ENCODE measurements around the gene TIFAB. TPM values are rescaled to one million over a fixed set of nuclear protein-coding genes. Genes with fewer than 3 reads are reported as not detected.

Gene TIFAB
- total RNA-seq, 4 donors from 2014 or later: not detected

DNA sequence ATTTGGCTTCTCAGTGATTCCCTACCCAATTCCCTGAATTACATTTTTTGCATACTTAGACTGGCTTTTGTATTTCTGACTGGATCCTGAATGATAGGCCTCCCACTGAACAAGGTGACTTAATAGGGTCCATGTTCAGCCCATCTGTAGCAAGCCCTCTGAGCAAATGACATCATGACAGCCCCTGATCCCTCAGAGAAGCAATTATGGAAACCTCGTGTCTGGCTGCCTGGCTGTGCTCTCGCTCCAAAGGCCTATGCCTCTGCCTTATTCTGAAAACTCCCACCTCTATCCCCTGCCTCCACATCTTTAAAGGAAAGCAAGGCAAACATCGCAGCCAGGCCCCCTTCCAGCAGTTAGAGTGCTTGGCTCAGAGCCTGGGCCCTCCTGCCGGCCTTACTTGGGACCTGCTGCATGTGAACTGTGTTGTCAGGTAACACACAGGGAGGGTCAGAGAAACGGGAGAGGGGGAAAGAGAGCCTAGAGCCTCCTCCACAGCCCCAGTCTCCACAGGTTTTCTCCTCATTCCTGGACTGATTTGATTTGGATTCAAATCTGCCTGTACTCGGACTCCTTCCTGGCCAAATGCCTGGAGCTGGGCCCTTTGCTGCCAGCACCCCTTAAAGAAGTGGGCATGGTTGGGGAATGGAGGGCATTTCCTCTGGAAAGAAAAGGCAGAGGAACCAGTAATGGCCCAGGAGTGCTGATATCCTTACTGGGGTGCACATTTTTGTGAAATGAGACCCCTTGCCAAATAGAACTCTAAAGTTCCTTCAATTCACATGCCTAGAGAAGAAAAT lies 8.8 kb downstream of the TIFAB start:
- TF ChIP-seq, protein P1, sequence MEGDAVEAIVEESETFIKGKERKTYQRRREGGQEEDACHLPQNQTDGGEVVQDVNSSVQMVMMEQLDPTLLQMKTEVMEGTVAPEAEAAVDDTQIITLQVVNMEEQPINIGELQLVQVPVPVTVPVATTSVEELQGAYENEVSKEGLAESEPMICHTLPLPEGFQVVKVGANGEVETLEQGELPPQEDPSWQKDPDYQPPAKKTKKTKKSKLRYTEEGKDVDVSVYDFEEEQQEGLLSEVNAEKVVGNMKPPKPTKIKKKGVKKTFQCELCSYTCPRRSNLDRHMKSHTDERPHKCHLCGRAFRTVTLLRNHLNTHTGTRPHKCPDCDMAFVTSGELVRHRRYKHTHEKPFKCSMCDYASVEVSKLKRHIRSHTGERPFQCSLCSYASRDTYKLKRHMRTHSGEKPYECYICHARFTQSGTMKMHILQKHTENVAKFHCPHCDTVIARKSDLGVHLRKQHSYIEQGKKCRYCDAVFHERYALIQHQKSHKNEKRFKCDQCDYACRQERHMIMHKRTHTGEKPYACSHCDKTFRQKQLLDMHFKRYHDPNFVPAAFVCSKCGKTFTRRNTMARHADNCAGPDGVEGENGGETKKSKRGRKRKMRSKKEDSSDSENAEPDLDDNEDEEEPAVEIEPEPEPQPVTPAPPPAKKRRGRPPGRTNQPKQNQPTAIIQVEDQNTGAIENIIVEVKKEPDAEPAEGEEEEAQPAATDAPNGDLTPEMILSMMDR (IDR thresholded peaks at IDR 0.05): no peak
- TF ChIP-seq POLR2A (IDR thresholded peaks at IDR 0.05; ENCODE audit: low read depth) (no peak), POLR2AphosphoS5 (IDR thresholded peaks at IDR 0.05) (no peak), EP300 (IDR thresholded peaks at IDR 0.05) (no peak)
- Histone ChIP-seq H3K27ac (replicated peaks in 1 of 4) (no peak overlapping the region), H3K9me3 (no peaks in the 10 kb centered on the region), H3K4me1 (peaks cover 10 to 14% (median 13%) of the 10 kb centered on the region in 4 donors), H3K36me3 (no peaks in the 10 kb centered on the region), H3K4me3 (no peak overlapping the region), H3K27me3 (no peaks in the 10 kb centered on the region)
- peak; percentile 47 for DNase-seq (ENCODE audit: extremely low spot score)
- intact Hi-C loops (cut with DNase I): no loop called here
- WGBS: 42% methylated on average over 6 of the region's 6 CpGs

DNA sequence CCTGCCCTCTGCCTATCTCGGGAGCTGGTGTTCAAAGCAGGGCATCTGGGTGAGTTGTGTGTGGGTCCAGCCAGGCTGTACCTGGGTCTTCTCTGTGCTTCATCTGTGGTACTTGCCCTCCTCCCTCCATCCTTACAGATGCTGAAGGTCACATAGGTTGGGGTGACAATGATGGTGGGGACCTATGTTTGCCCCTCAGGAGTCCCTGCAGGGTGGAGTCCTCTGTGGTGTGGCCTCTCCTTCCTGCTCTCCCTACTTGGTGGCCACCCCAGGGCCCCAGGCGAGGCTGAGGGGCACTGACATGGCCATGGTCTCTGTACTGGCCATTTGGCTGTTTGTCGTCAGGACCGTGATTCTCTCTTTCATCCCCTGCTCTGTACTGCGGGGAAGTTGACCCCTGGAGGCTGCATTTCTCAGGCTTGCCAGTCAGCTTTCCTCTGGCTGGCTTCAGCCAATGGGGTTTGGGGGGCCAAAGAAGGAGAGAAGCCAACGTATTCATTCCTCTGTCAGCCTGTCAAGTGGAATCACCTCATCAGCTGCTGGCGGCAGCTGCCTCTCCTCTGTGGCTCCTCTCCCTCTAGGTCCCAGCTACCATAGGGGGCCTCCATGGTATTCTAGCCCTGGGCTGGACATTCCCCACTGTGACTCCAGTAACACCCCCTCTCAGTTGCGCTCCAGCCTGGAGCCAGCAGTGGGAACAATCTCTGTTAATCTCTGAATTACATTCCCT lies 9.6 kb downstream of the TIFAB start:
- TF ChIP-seq POLR2A (IDR thresholded peaks at IDR 0.05; ENCODE audit: low read depth) (no peak), EP300 (IDR thresholded peaks at IDR 0.05) (no peak), POLR2AphosphoS5 (IDR thresholded peaks at IDR 0.05) (no peak)
- TF ChIP-seq, protein P1 (IDR thresholded peaks at IDR 0.05): no peak
- Histone ChIP-seq H3K27ac (replicated peaks in 1 of 4) (no peak overlapping the region), H3K27me3 (no peaks in the 10 kb centered on the region), H3K36me3 (no peaks in the 10 kb centered on the region), H3K9me3 (no peaks in the 10 kb centered on the region), H3K4me1 (peaks cover 18 to 22% (median 20%) of the 10 kb centered on the region in 4 donors), H3K4me3 (no peak overlapping the region)
- 77% methylated on average over 8 of the region's 8 CpGs for WGBS
- intact Hi-C loops (cut with DNase I): no loop called here
- peak; percentile 88 for DNase-seq (ENCODE audit: extremely low spot score)

DNA sequence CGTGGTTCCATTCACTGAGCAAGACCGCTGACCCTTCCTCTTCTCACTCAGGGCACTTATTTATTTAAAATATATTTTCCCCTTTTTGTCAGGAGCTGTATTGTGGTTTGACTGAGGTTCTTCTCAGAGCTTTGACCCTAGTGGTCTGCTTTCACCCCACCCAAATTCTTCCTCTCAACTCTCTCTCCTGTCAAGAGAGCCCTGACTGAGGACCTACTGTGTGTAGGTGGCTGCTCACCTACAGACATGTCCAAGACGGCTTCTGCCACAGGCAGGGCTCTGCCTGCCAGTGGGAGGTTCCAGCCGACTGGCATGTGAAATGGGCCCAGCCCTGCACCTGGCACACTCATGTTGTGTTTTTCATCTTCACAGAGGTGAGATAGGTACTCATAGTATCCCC lies 10.2 kb downstream of the TIFAB start:
- 78% methylated on average over 4 of the region's 4 CpGs for WGBS
- intact Hi-C loops (cut with DNase I): no loop called here
- Histone ChIP-seq H3K9me3 (no peaks in the 10 kb centered on the region), H3K4me3 (no peak overlapping the region), H3K27me3 (no peaks in the 10 kb centered on the region), H3K36me3 (no peaks in the 10 kb centered on the region), H3K4me1 (peaks cover 19 to 23% (median 22%) of the 10 kb centered on the region in 4 donors), H3K27ac (replicated peaks in 1 of 4) (no peak overlapping the region)
- TF ChIP-seq POLR2A (IDR thresholded peaks at IDR 0.05; ENCODE audit: low read depth) (no peak), EP300 (IDR thresholded peaks at IDR 0.05) (no peak)
- DNase-seq (ENCODE audit: extremely low spot score): peak; percentile 89

DNA sequence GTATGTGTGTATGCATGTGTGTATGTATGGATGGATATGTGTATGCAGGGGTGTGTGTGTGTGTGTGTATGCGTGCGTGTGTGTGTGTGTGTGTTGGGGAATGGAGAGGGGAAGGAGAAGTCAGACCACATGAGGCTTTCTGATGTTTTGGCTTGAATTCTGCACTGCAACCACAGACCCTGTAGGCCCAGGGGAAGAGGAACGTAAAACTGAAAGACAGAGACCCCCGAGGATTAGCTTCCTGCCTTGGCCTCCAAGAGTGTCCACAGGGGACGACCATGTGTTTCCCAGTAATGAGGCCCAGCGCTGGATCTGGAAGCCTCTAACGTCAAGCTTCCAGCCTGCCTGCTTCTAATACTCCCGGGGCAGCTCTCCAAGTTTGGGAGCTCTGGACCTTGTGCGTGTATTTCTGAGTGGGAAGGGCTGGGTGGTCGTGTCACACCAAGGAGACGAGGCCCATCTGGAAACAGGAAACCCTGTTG lies 10.8 kb downstream of the TIFAB start:
- H3K4me3 ChIP-seq: no peak overlapping the region
- TF ChIP-seq, protein P1 (IDR thresholded peaks at IDR 0.05): no peak
- TF ChIP-seq POLR2AphosphoS5 (IDR thresholded peaks at IDR 0.05): no peak
- TF ChIP-seq EP300 (IDR thresholded peaks at IDR 0.05): no peak
- TF ChIP-seq POLR2A (IDR thresholded peaks at IDR 0.05; ENCODE audit: low read depth): no peak
- H3K27me3 ChIP-seq: no peaks in the 10 kb centered on the region
- H3K9me3 ChIP-seq: no peaks in the 10 kb centered on the region
- DNase-seq (ENCODE audit: extremely low spot score): no peak
- H3K36me3 ChIP-seq: no peaks in the 10 kb centered on the region
- 46% methylated on average over 10 of the region's 11 CpGs for WGBS
- intact Hi-C loops (cut with DNase I): no loop called here
- H3K27ac ChIP-seq (replicated peaks in 1 of 4): no peak overlapping the region
- peaks cover 19 to 25% (median 22%) of the 10 kb centered on the region in 4 donors for H3K4me1 ChIP-seq

DNA sequence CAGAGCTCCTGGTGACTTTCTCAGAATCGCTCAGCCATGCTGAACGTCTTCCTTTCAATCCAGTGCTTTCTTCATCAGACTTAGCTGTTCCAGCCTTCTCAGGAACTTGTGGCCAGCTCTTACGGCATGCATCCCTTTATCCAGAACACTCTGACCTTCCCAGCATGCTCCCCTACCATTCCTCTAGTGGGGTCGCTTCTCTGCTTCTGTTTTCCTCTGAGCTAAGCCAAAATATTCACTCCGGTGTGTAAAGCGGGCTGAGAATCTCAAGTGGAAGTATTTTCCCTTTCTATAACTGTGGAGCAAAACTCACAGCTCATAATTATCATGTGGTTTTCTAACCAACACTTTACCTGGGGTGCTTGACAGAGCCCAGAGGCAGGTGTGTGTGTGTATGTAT lies 11.2 kb downstream of the TIFAB start:
- H3K27ac ChIP-seq (replicated peaks in 1 of 4): no peak overlapping the region
- H3K9me3 ChIP-seq: no peaks in the 10 kb centered on the region
- H3K27me3 ChIP-seq: no peaks in the 10 kb centered on the region
- peak; percentile 89 for DNase-seq (ENCODE audit: extremely low spot score)
- no peak overlapping the region for H3K4me3 ChIP-seq
- no peak for TF ChIP-seq EP300 (IDR thresholded peaks at IDR 0.05)
- TF ChIP-seq, protein P1 (IDR thresholded peaks at IDR 0.05): no peak
- no peak for TF ChIP-seq POLR2A (IDR thresholded peaks at IDR 0.05; ENCODE audit: low read depth)
- TF ChIP-seq POLR2AphosphoS5 (IDR thresholded peaks at IDR 0.05): no peak
- intact Hi-C loops (cut with DNase I): no loop called here
- no peaks in the 10 kb centered on the region for H3K36me3 ChIP-seq
- peaks cover 19 to 25% (median 22%) of the 10 kb centered on the region in 4 donors for H3K4me1 ChIP-seq
- 63% methylated on average over 6 of the region's 6 CpGs for WGBS

Data from esophagus muscularis mucosa (tissue), 4 donors.